ENCODE data around the gene NARF. TPM values are rescaled to one million over a fixed set of nuclear protein-coding genes. Genes with fewer than 3 reads are reported as not detected.
A peak's percentile ranks its signal among the peaks of the same experiment; 100 is the strongest.

Gene NARF
- 100 to 1,000 TPM in 1 of 4 donors, 10 to 100 TPM in 3; 44.1 to 133 (median 61.1) TPM for total RNA-seq

- peak within 1 kb of the TSS; percentile 99 to 100 (median 100) for H3K27ac ChIP-seq
- intact Hi-C loops (cut with DNase I; ENCODE audit: low total_unique reads) = loop anchor here (5.0 kb wide), 2 partner anchors 94 to 1056 kb away; no protein-coding TSS in a partner anchor
- no peaks in the 10 kb centered on the region for H3K27me3 ChIP-seq
- no peaks in the 10 kb centered on the region for H3K9me3 ChIP-seq
- TF ChIP-seq POLR2AphosphoS5 (IDR thresholded peaks at IDR 0.05) (peak; percentile 93 to 100 (median 99)), CTCF (IDR thresholded peaks at IDR 0.05) (no peak), POLR2A (IDR thresholded peaks at IDR 0.05) (peak; percentile 99), EP300 (IDR thresholded peaks at IDR 0.05; ENCODE audit: low read depth) (peak; percentile 21)
- H3K4me1 ChIP-seq = peaks cover 10 to 25% (median 19%) of the 10 kb centered on the region in 4 donors
- in situ Hi-C loops (cut with MboI; ENCODE audit: low pct_ligation_motif_present in 1 of 4, low pct_unique_long_range_greater_than_20kb in 1 of 4, low sequenced_read_pairs in 3 of 4) = no loop called here
- peak within 1 kb of the TSS; percentile 67 to 80 (median 70) for H3K4me3 ChIP-seq
- peak; percentile 98 for DNase-seq
- H3K36me3 ChIP-seq = peaks cover 0 to 11% (median 5%) of the 10 kb centered on the region in 4 donors
- 0% methylated on average over 59 of the region's 85 CpGs; no CpG with 5 or more reads in 1 of the 2 donors for WGBS, 2 donors (ENCODE audit: low coverage in 1 of 2)
Observed at GRCh38 chr17:82458179-82458884, at the start of gene NARF. Gene NARF (plus strand): TSS chr17:82458741. CDS start chr17:82458804, 63 bp downstream.

GRCh38 chr17:82408938-82409318 is 49.6 kb upstream of the NARF start:
- Histone ChIP-seq H3K4me3 (no peak overlapping the region), H3K4me1 (no peaks in the 10 kb centered on the region), H3K9me3 (no peaks in the 10 kb centered on the region), H3K27ac (no peak overlapping the region), H3K36me3 (no peaks in the 10 kb centered on the region), H3K27me3 (no peaks in the 10 kb centered on the region)
- in situ Hi-C loops (cut with MboI; ENCODE audit: low pct_ligation_motif_present in 1 of 4, low pct_unique_long_range_greater_than_20kb in 1 of 4, low sequenced_read_pairs in 3 of 4) (loop anchor here in 1 of 4 donors (5.0 kb wide), 1 partner anchor 52 kb away; the partner anchor contains the start of gene TEX19), intact Hi-C loops (cut with DNase I; ENCODE audit: low total_unique reads) (no loop called here)
- 95 to 100% methylated on average over 3 to 21 of the region's 21 CpGs for WGBS, 2 donors (ENCODE audit: low coverage in 1 of 2)
- no peak for TF ChIP-seq EP300 (IDR thresholded peaks at IDR 0.05; ENCODE audit: low read depth)
- TF ChIP-seq POLR2A (IDR thresholded peaks at IDR 0.05) = no peak
- TF ChIP-seq CTCF (IDR thresholded peaks at IDR 0.05) = no peak
- TF ChIP-seq POLR2AphosphoS5 (IDR thresholded peaks at IDR 0.05) = no peak
- no peak for DNase-seq

- 91 to 100% methylated on average over 6 to 12 of the region's 14 CpGs for WGBS, 2 donors (ENCODE audit: low coverage in 1 of 2)
- no peaks in the 10 kb centered on the region for H3K36me3 ChIP-seq
Observed at GRCh38 chr17:82410014-82410716, 48.4 kb upstream of the NARF start.

More at GRCh38 chr17:82410014-82410716, 48.4 kb upstream of the NARF start:
- DNase-seq = no peak
- H3K9me3 ChIP-seq = no peaks in the 10 kb centered on the region
- no peak for TF ChIP-seq CTCF (IDR thresholded peaks at IDR 0.05)
- no peak for TF ChIP-seq EP300 (IDR thresholded peaks at IDR 0.05; ENCODE audit: low read depth)
- TF ChIP-seq POLR2A (IDR thresholded peaks at IDR 0.05) = no peak
- no peak for TF ChIP-seq POLR2AphosphoS5 (IDR thresholded peaks at IDR 0.05)
- H3K4me1 ChIP-seq = peaks cover 0 to 6% (median 5%) of the 10 kb centered on the region in 4 donors
- intact Hi-C loops (cut with DNase I; ENCODE audit: low total_unique reads) (loop anchor here (5.0 kb wide), 1 partner anchor 53 kb away; the partner anchor contains the start of gene TEX19), in situ Hi-C loops (cut with MboI; ENCODE audit: low pct_ligation_motif_present in 1 of 4, low pct_unique_long_range_greater_than_20kb in 1 of 4, low sequenced_read_pairs in 3 of 4) (loop anchor here in 1 of 4 donors (10.0 kb wide), 1 partner anchor 55 kb away; the partner anchor contains the start of gene TEX19)
- no peaks in the 10 kb centered on the region for H3K27me3 ChIP-seq
- no peak overlapping the region for H3K4me3 ChIP-seq
- H3K27ac ChIP-seq = no peak overlapping the region

Measured in transverse colon (tissue), 4 donors.